GM12891 (cell line): Measurements from ENCODE around the gene HUS1.

ENCODE experiments used
- PAX5 ChIP-seq: IDR thresholded peaks from 2 replicates; pipeline ENCODE4 v1.6.1; 2011; ENCODE audit warnings: low read length, moderate library complexity, mild to moderate bottlenecking; ENCODE audit not compliant: insufficient read depth, severe bottlenecking
- POLR2A ChIP-seq: IDR thresholded peaks from 2 replicates; pipeline ENCODE4 v1.6.1; 2011; ENCODE audit warnings: low read depth, low read length, control low read depth
- POLR2AphosphoS5 ChIP-seq: IDR thresholded peaks from 2 replicates; pipeline ENCODE4 v1.6.1; 2011; ENCODE audit warnings: low read depth, low read length, control low read depth
- POU2F2 ChIP-seq: IDR thresholded peaks from 2 replicates; pipeline ENCODE4 v1.6.1; 2011; ENCODE audit warnings: low read depth, mild to moderate bottlenecking, control low read depth, low read length, moderate library complexity
- SPI1 ChIP-seq: IDR thresholded peaks from 2 replicates; pipeline ENCODE4 v1.6.1; 2011; ENCODE audit warnings: low read depth, low read length, control low read depth
- TAF1 ChIP-seq: IDR thresholded peaks from 2 replicates; pipeline ENCODE4 v1.6.1; 2011; ENCODE audit warnings: low read depth, low read length, control low read depth

GRCh38 chr7:48011323-48011722, 31.9 kb upstream of the HUS1 start:
- TF ChIP-seq POLR2A (no peak), POLR2AphosphoS5 (no peak), TAF1 (no peak), POU2F2 (no peak), SPI1 (no peak; the same call in 1 of the 2 replicates), PAX5 (no peak)
